Esophagus muscularis mucosa (tissue), 4 donors: ENCODE results near the gene FJX1. TPM values are rescaled to one million over a fixed set of nuclear protein-coding genes. Genes with fewer than 3 reads are reported as not detected.
A peak's percentile ranks its signal among the peaks of the same experiment; 100 is the strongest.

Source experiments
- DNase-seq: peaks from one replicate; pipeline ENCODE4 v3.0.0-alpha.2; 2017; ENCODE audit errors: extremely low spot score
- H3K27ac ChIP-seq, 4 donors: fragments of 200-600 bp; sonication (generic); replicated peaks in 1 of 4; 1 replicate in 3 of 4; 2 replicates in 1 of 4; pipeline ENCODE4 v1.5.1; 2016 to 2019; ENCODE audit warnings: mild to moderate bottlenecking in 1 of 4
- H3K27me3 ChIP-seq, 4 donors: fragments of 200-600 bp; sonication (generic); one replicate each; pipeline versions ENCODE4 v1.5.1 to v1.6.0; 2016 to 2019
- H3K36me3 ChIP-seq, 4 donors: fragments of 200-600 bp; sonication (generic); one replicate each; pipeline ENCODE4 v1.5.1; 2016 to 2019
- H3K4me1 ChIP-seq, 4 donors: fragments of 200-600 bp; sonication (generic); one replicate each; pipeline ENCODE4 v1.5.1; 2016 to 2019
- H3K4me3 ChIP-seq, 4 donors: fragments of 200-600 bp; sonication (generic); 1 replicate in 2 of 4; 2 replicates in 2 of 4; pipeline ENCODE4 v1.5.1; 2016 to 2019; ENCODE audit warnings: mild to moderate bottlenecking in 4 of 4, moderate library complexity in 1 of 4
- H3K9me3 ChIP-seq, 4 donors: fragments of 200-600 bp; sonication (generic); 1 replicate in 3 of 4; 2 replicates in 1 of 4; pipeline ENCODE4 v1.5.1; 2016 to 2019
- CTCF ChIP-seq, 3 experiments: fragments of 200-600 bp in 2 of 3; fragments of 450-650 bp in 1 of 3; sonication (generic) in 2 of 3; IDR thresholded peaks; one replicate each; pipeline ENCODE4 v1.5.1; 2017 to 2019; ENCODE audit warnings: antibody characterized with exemption in 3 of 3, mild to moderate bottlenecking in 2 of 3, moderate library complexity in 1 of 3
- EP300 ChIP-seq: sonication (generic); formaldehyde crosslinking; IDR thresholded peaks from one replicate; pipeline ENCODE4 v1.6.1; 2017; ENCODE audit warnings: antibody characterized with exemption
- POLR2A ChIP-seq: fragments of 450-650 bp; IDR thresholded peaks from one replicate; pipeline ENCODE4 v1.6.1; 2017; ENCODE audit warnings: antibody characterized with exemption, moderate library complexity, mild to moderate bottlenecking, low read depth
- POLR2AphosphoS5 ChIP-seq, 2 donors: sonication (generic); formaldehyde crosslinking; IDR thresholded peaks; one replicate each; pipeline ENCODE4 v1.6.1; 2017; ENCODE audit warnings: antibody characterized with exemption in 2 of 2
- WGBS: methylation state at CpG from one replicate; pipeline ENCODE4 v1.1.5; 2018; 5-methylcytosine and 5-hydroxymethylcytosine counted together
- intact Hi-C: fragments of 100-400 bp; cut with DNase I; formaldehyde crosslinking; loops from one replicate; pipeline ENCODE4 v1.15.1; 2023
- total RNA-seq, 4 donors: library from RNA; depleted of rRNA; stranded (reverse); fragments of >200 nt; gene quantifications; one replicate each; pipeline versions ENCODE4 v1.1.0 to v1.2.1, GENCODE V29; 2016

FJX1 gene
- total RNA-seq, 4 donors from 2014 or later: 2.1 to 18.1 (median 6.5) TPM

GRCh38 chr11:35619855-35620640, 1.8 kb downstream of the FJX1 start:
- Histone ChIP-seq H3K27me3 (peaks cover 0 to 24% (median 0%) of the 10 kb centered on the region in 4 donors), H3K4me3 (peak overlapping the region; percentile 58 to 77 (median 70)), H3K4me1 (peaks cover 23 to 44% (median 37%) of the 10 kb centered on the region in 4 donors), H3K36me3 (no peaks in the 10 kb centered on the region), H3K27ac (peak overlapping the region in 1 of 4 donors; percentile 83), H3K9me3 (no peaks in the 10 kb centered on the region)
- no peak for DNase-seq
- intact Hi-C loops: loop anchor here (5.0 to 10.0 kb wide), 4 partner anchors 42 to 875 kb away; partner anchors contain the start of genes LDLRAD3 and TRIM44
- whole genome bisulfite sequencing: 21% methylated on average over 25 of the region's 33 CpGs
- no peak for TF ChIP-seq EP300
- TF ChIP-seq POLR2AphosphoS5 (IDR thresholded peaks at IDR 0.05): no peak
- no peak for TF ChIP-seq CTCF (IDR thresholded peaks at IDR 0.05)
- TF ChIP-seq POLR2A: no peak

GRCh38 chr11:35620795-35621194, 2.5 kb downstream of the FJX1 start:
- intact Hi-C loops: loop anchor here (5.0 kb wide), 1 partner anchor 42 kb away; the partner anchor contains the start of gene TRIM44
- no peak for DNase-seq
- no peak for TF ChIP-seq POLR2A
- Histone ChIP-seq H3K36me3 (no peaks in the 10 kb centered on the region), H3K4me3 (no peak overlapping the region), H3K27ac (no peak overlapping the region), H3K4me1 (peaks cover 23 to 44% (median 37%) of the 10 kb centered on the region in 4 donors), H3K9me3 (no peaks in the 10 kb centered on the region), H3K27me3 (peaks cover 0 to 24% (median 0%) of the 10 kb centered on the region in 4 donors)
- WGBS: 77% methylated on average over 2 of the region's 2 CpGs

GRCh38 chr11:35621620-35622019, 3.4 kb downstream of the FJX1 start:
- H3K4me1 ChIP-seq: peaks cover 23 to 44% (median 37%) of the 10 kb centered on the region in 4 donors
- no peak for DNase-seq
- intact Hi-C loops: loop anchor here (5.0 kb wide), 1 partner anchor 41 kb away; the partner anchor contains the start of gene TRIM44

GRCh38 chr11:35622070-35622469, 3.8 kb downstream of the FJX1 start:
- Histone ChIP-seq H3K36me3 (no peaks in the 10 kb centered on the region), H3K27me3 (peaks cover 0 to 24% (median 0%) of the 10 kb centered on the region in 4 donors), H3K4me1 (peaks cover 23 to 44% (median 37%) of the 10 kb centered on the region in 4 donors), H3K9me3 (no peaks in the 10 kb centered on the region), H3K4me3 (no peak overlapping the region), H3K27ac (no peak overlapping the region)
- TF ChIP-seq CTCF (IDR thresholded peaks at IDR 0.05) (no peak), POLR2A (no peak), POLR2AphosphoS5 (IDR thresholded peaks at IDR 0.05) (no peak), EP300 (no peak)
- WGBS: 20% methylated on average over 3 of the region's 3 CpGs
- intact Hi-C loops: loop anchor here (5.0 kb wide), 1 partner anchor 40 kb away; the partner anchor contains the start of gene TRIM44
- DNase-seq: no peak

More at GRCh38 chr11:35621620-35622019, 3.4 kb downstream of the FJX1 start:
- no peak for TF ChIP-seq CTCF (IDR thresholded peaks at IDR 0.05)
- H3K27ac ChIP-seq: no peak overlapping the region
- no peaks in the 10 kb centered on the region for H3K9me3 ChIP-seq
- H3K4me3 ChIP-seq: no peak overlapping the region
- 80% methylated on average over 2 of the region's 2 CpGs for WGBS
- no peaks in the 10 kb centered on the region for H3K36me3 ChIP-seq
- H3K27me3 ChIP-seq: peaks cover 0 to 24% (median 0%) of the 10 kb centered on the region in 4 donors

GRCh38 chr11:35623621-35624168, 5.4 kb downstream of the FJX1 start:
- H3K9me3 ChIP-seq: no peaks in the 10 kb centered on the region
- DNase-seq: no peak
- 79% methylated on average over 8 of the region's 8 CpGs for WGBS
- H3K4me3 ChIP-seq: no peak overlapping the region
- no peaks in the 10 kb centered on the region for H3K36me3 ChIP-seq
- intact Hi-C loops: loop anchor here (5.0 kb wide), 1 partner anchor 39 kb away; the partner anchor contains the start of gene TRIM44
- no peak overlapping the region for H3K27ac ChIP-seq
- H3K27me3 ChIP-seq: peaks cover 0 to 24% (median 0%) of the 10 kb centered on the region in 4 donors
- H3K4me1 ChIP-seq: peaks cover 17 to 33% (median 22%) of the 10 kb centered on the region in 4 donors
- TF ChIP-seq CTCF (IDR thresholded peaks at IDR 0.05) (no peak), EP300 (no peak), POLR2A (no peak), POLR2AphosphoS5 (IDR thresholded peaks at IDR 0.05) (no peak)
